Measurements from ENCODE around the gene SLC7A8. TPM values are rescaled to one million over a fixed set of nuclear protein-coding genes. Genes with fewer than 3 reads are reported as not detected.
"Not testable (repeated sequence)": the region's sequence is repeated elsewhere in the genome, so short reads cannot be mapped to it uniquely, and the experiment has no call there.

The SLC7A8 gene
- polyA plus RNA-seq (2013, experiment 1 of 2; ENCODE audit: insufficient read length), result 9.6 TPM
- 11.2 TPM for polyA plus RNA-seq (2013, experiment 2 of 2; ENCODE audit: insufficient read length)

GRCh38 chr14:23183479-23183878 is at the start of gene SLC7A8:
SLC7A8 (minus strand) TSS chr14:23183660; CDS start chr14:23182914, 746 bp downstream.
- DNase-seq, result peak; percentile 11

GRCh38 chr14:23232241-23232808 is 48.9 kb upstream of the SLC7A8 start:
- not testable (repeated sequence) for DNase-seq

DNA sequence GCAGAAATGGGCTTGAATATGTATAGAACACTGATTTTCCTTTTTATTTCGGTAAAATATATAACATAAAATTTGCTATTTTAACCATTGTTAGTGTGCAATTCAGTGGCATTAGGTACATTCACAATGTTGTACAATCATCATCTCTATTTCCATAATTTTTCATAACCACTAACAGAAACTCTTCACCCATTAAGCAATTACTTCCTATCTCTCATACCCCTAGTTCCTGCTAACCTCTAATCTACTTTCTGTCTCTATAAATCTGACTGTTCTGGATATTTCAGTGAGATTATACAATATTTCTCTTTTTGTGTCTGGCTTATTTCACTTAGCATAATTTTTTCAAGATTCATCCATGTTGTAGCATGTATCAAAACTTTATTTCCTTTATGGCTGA is 45.4 kb upstream of the SLC7A8 start:
- DNase-seq, result no peak

DNA sequence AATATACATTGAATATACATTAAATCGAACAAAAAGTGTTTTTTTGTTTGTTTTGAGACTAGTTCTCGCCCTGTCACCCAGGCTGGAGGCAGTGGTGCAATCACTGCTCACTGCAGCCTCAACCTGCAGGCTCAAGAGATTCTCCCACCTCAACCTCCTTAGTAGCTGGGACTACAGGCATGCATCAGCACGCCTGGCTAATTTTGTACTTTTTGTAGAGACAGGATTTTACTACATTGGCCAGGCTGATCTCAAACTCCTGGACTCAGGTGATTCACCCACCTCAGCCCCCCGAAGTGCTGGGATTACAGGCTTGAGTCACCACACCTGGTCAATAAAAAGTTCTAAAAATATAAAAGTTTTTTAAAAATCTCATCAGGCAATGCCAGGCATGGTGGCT is 44.1 kb upstream of the SLC7A8 start:
- no peak for DNase-seq

GRCh38 chr14:23224958-23225357 is 41.5 kb upstream of the SLC7A8 start:
- not testable (repeated sequence) for DNase-seq

GRCh38 chr14:23219075-23219474 is 35.6 kb upstream of the SLC7A8 start:
- DNase-seq, result no peak

DNA sequence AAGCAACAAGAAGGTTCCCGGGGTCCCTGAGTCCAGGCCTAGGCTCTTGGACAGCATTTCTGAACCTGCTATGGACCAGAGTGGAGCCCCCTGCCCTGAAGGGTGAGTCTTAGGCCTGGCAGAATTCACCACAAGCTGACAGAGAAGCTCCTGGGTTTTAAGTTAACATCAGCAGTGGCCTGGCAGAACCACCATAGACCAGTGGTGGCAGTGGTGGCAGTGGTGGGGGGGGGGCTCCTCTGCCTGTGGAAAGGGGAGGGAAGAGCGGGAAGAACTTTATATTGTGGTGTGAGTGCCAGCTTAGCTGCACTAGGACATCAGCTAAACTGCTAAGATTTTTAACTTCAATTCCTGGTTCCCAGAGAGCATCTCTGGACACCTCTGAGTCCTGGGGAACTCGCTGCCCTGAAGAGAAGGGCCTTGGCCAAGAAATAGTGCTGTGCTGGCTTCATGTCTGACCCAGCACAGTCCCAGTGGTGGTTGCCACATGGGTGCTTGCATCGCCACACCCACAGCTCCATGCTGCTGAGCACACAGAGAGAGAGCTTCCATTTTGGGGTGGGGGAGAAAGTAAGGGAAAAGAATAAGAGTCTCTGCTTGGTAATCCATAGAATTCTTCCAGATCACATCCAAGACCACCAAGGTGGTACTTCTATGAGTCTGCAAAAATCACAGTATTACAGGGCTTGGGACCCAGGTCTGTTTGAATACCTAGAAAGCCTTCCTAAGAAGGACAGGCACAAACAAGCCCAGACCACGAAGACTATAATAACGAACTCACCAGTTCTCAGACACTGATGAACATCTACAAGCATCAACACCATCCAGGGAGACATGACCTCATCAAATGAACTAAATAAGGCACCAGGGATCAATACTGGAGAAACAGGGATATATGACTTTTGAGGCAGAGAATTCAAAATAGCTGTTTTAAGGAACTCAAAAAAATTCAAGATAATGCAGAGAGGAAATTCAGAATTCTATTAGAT is 33.9 kb upstream of the SLC7A8 start:
- no peak for DNase-seq

DNA sequence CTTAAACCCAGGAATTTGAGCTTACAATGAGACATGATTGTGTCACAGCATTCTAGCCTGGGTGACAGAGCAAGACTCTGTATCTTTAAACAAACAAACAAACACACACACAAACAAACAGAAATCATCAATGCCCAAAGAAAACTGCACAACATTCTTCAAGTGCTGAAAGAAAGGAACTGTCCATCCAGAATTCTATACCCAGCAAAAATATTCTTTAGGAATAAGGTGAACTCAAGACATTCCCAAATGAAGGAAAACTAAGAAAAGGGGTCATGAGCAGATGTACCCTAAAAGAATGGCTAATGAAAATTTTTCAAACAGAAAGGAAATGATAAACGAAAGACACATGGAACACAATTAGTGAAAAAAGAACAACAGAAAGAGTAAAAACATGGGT is 32.0 kb upstream of the SLC7A8 start:
- no peak for DNase-seq

GRCh38 chr14:23209651-23210423 is 26.4 kb upstream of the SLC7A8 start:
- DNase-seq, result no peak

- no peak for DNase-seq
Measured at GRCh38 chr14:23208324-23208723, 24.9 kb upstream of the SLC7A8 start.

GRCh38 chr14:23207146-23207540 is 23.7 kb upstream of the SLC7A8 start:
- DNase-seq, result no peak

DNA sequence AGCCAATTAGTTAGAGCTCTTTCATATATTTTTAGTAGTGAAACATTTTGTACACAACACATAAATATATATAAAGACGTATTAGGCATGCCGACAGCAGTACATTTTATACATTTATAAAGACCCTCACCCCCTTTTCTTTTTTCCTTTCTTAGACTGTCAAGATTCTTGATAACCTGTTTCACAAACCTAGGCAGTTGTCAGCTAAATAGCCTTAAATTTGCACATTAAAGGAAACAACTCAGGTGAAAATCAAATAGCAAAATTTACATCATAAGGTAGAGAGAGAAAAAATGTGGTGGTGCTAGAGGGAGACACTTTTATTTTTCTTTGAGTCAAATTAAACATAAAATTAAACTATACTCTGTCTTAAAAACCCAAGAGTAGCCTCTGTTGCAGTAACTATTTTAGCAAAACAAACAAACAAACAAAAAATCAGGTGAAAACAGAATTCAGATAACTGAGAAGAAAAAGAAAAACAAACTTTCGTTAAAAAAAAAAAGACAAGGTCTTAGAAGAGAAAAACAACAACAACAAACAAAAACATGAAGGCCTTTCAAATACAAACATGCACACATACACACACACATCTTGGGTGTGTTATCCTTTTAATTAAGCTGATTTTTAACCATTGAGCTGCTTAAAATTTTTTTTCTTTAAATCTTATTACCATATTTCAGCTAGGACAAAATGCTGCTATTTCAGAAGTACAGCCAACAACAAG is 23.1 kb upstream of the SLC7A8 start:
- no peak for DNase-seq

- no peak for DNase-seq
Measured at GRCh38 chr14:23202001-23202400, 18.5 kb upstream of the SLC7A8 start.

GRCh38 chr14:23199141-23199540 is 15.7 kb upstream of the SLC7A8 start:
- not testable (repeated sequence) for DNase-seq

- DNase-seq, result not testable (repeated sequence)
Measured at GRCh38 chr14:23196487-23196886, 13.0 kb upstream of the SLC7A8 start.

- DNase-seq, result no peak
Measured at GRCh38 chr14:23195552-23196101, 12.2 kb upstream of the SLC7A8 start.

DNA sequence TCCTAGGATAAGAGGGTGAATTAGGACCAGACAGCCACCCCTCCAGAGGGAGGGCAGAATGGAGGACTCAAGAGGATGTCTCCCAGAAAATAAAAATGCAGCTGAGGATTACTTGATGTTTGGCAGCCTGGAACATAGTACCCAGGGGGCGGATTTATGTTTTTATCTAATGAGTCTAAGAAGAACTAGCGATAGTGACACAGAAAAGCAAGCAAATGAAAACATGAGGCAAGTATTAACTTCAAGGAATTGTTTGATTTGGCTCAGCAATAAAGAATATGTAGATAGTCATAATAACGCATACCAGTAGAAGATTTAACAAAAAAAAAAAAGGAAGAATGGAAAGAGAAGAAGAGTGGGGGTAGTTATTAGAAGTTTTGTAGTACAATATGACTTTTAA is 10.0 kb upstream of the SLC7A8 start:
- DNase-seq, result no peak

GRCh38 chr14:23187925-23188324 is 4.5 kb upstream of the SLC7A8 start:
- DNase-seq, result no peak

GRCh38 chr14:23186913-23187654 is 3.6 kb upstream of the SLC7A8 start:
- peak; percentile 67 for DNase-seq

GRCh38 chr14:23185063-23185462 is 1.6 kb upstream of the SLC7A8 start:
- no peak for DNase-seq

DNA sequence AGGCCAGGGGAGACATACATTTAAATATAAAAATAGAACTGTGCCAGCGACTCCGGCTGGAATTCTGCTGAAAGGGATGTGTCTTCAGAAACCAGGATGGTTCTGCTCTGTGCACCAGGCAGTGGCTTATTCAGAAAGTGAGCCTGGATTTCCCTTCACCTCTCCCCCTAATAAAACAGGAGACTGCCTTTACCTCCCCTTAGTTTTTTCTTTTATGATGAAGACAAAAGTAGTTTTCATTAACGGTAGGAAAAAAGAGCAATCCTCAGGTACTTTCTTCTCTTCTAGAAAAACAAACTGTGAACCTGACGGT is 346 bp downstream of the SLC7A8 start:
- DNase-seq, result no peak
